ENCODE results near the gene TMEM156.

Gene TMEM156

GRCh38 chr4:38982361-38983095, 49.7 kb downstream of the TMEM156 start:
- no peak for DNase-seq (ENCODE audit: low read depth, low spot score)
- Histone ChIP-seq H3K27me3 (ENCODE audit: control insufficient read depth, insufficient read depth, low read length) (no peaks in the 10 kb centered on the region), H3K36me3 (ENCODE audit: control insufficient read depth, insufficient read depth, low read length) (no peaks in the 10 kb centered on the region), H3K27ac (ENCODE audit: low read length) (no peak overlapping the region), H3K4me3 (ENCODE audit: low read length) (no peak overlapping the region), H3K4me1 (ENCODE audit: control insufficient read depth, insufficient read depth, low read length) (no peaks in the 10 kb centered on the region), H3K9me3 (ENCODE audit: control insufficient read depth, insufficient read depth, low read length) (no peaks in the 10 kb centered on the region)
- no CpG with 5 or more reads among the region's 5 CpGs for WGBS (ENCODE audit: insufficient coverage, insufficient read length)

- Histone ChIP-seq H3K9me3 (ENCODE audit: control insufficient read depth, insufficient read depth, low read length) (no peaks in the 10 kb centered on the region), H3K27ac (ENCODE audit: low read length) (no peak overlapping the region), H3K36me3 (ENCODE audit: control insufficient read depth, insufficient read depth, low read length) (no peaks in the 10 kb centered on the region), H3K4me3 (ENCODE audit: low read length) (no peak overlapping the region), H3K27me3 (ENCODE audit: control insufficient read depth, insufficient read depth, low read length) (no peaks in the 10 kb centered on the region), H3K4me1 (ENCODE audit: control insufficient read depth, insufficient read depth, low read length) (no peaks in the 10 kb centered on the region)
- WGBS (ENCODE audit: insufficient coverage, insufficient read length): no CpG with 5 or more reads among the region's 7 CpGs
- no peak for DNase-seq (ENCODE audit: low read depth, low spot score)
Observed at GRCh38 chr4:38980903-38981676, 51.1 kb downstream of the TMEM156 start.

- H3K4me3 ChIP-seq (ENCODE audit: low read length): no peak overlapping the region
- no peaks in the 10 kb centered on the region for H3K27me3 ChIP-seq (ENCODE audit: control insufficient read depth, insufficient read depth, low read length)
- no peaks in the 10 kb centered on the region for H3K9me3 ChIP-seq (ENCODE audit: control insufficient read depth, insufficient read depth, low read length)
- WGBS (ENCODE audit: insufficient coverage, insufficient read length): no CpG with 5 or more reads among the region's 3 CpGs
- no peak for DNase-seq (ENCODE audit: low read depth, low spot score)
- H3K27ac ChIP-seq (ENCODE audit: low read length): no peak overlapping the region
- no peaks in the 10 kb centered on the region for H3K36me3 ChIP-seq (ENCODE audit: control insufficient read depth, insufficient read depth, low read length)
- no peaks in the 10 kb centered on the region for H3K4me1 ChIP-seq (ENCODE audit: control insufficient read depth, insufficient read depth, low read length)
Observed at GRCh38 chr4:38979511-38980230, 52.5 kb downstream of the TMEM156 start.

- H3K4me3 ChIP-seq (ENCODE audit: low read length): no peak overlapping the region
- no peak overlapping the region for H3K27ac ChIP-seq (ENCODE audit: low read length)
- no CpG with 5 or more reads among the region's 4 CpGs for WGBS (ENCODE audit: insufficient coverage, insufficient read length)
- H3K9me3 ChIP-seq (ENCODE audit: control insufficient read depth, insufficient read depth, low read length): no peaks in the 10 kb centered on the region
- no peak for DNase-seq (ENCODE audit: low read depth, low spot score)
- H3K4me1 ChIP-seq (ENCODE audit: control insufficient read depth, insufficient read depth, low read length): no peaks in the 10 kb centered on the region
- H3K36me3 ChIP-seq (ENCODE audit: control insufficient read depth, insufficient read depth, low read length): no peaks in the 10 kb centered on the region
- H3K27me3 ChIP-seq (ENCODE audit: control insufficient read depth, insufficient read depth, low read length): no peaks in the 10 kb centered on the region
Observed at GRCh38 chr4:38979081-38979480, 53.1 kb downstream of the TMEM156 start.

GRCh38 chr4:38976308-38976707, 55.9 kb downstream of the TMEM156 start:
- H3K36me3 ChIP-seq (ENCODE audit: control insufficient read depth, insufficient read depth, low read length): no peaks in the 10 kb centered on the region
- no peak overlapping the region for H3K27ac ChIP-seq (ENCODE audit: low read length)
- DNase-seq (ENCODE audit: low read depth, low spot score): no peak
- no CpG with 5 or more reads among the region's 7 CpGs for WGBS (ENCODE audit: insufficient coverage, insufficient read length)
- no peaks in the 10 kb centered on the region for H3K9me3 ChIP-seq (ENCODE audit: control insufficient read depth, insufficient read depth, low read length)
- H3K4me3 ChIP-seq (ENCODE audit: low read length): no peak overlapping the region
- no peaks in the 10 kb centered on the region for H3K27me3 ChIP-seq (ENCODE audit: control insufficient read depth, insufficient read depth, low read length)
- H3K4me1 ChIP-seq (ENCODE audit: control insufficient read depth, insufficient read depth, low read length): no peaks in the 10 kb centered on the region

GRCh38 chr4:38968668-38969067, 63.5 kb downstream of the TMEM156 start:
- H3K4me1 ChIP-seq (ENCODE audit: control insufficient read depth, insufficient read depth, low read length): no peaks in the 10 kb centered on the region
- no peaks in the 10 kb centered on the region for H3K9me3 ChIP-seq (ENCODE audit: control insufficient read depth, insufficient read depth, low read length)
- H3K4me3 ChIP-seq (ENCODE audit: low read length): no peak overlapping the region
- DNase-seq (ENCODE audit: low read depth, low spot score): no peak
- H3K36me3 ChIP-seq (ENCODE audit: control insufficient read depth, insufficient read depth, low read length): no peaks in the 10 kb centered on the region
- WGBS (ENCODE audit: insufficient coverage, insufficient read length): no CpG with 5 or more reads among the region's 5 CpGs
- no peak overlapping the region for H3K27ac ChIP-seq (ENCODE audit: low read length)
- H3K27me3 ChIP-seq (ENCODE audit: control insufficient read depth, insufficient read depth, low read length): no peaks in the 10 kb centered on the region

- H3K4me3 ChIP-seq (ENCODE audit: low read length): no peak overlapping the region
- H3K4me1 ChIP-seq (ENCODE audit: control insufficient read depth, insufficient read depth, low read length): no peaks in the 10 kb centered on the region
- H3K36me3 ChIP-seq (ENCODE audit: control insufficient read depth, insufficient read depth, low read length): no peaks in the 10 kb centered on the region
- WGBS (ENCODE audit: insufficient coverage, insufficient read length): no CpG with 5 or more reads among the region's 7 CpGs
- DNase-seq (ENCODE audit: low read depth, low spot score): no peak
- H3K27ac ChIP-seq (ENCODE audit: low read length): no peak overlapping the region
- no peaks in the 10 kb centered on the region for H3K9me3 ChIP-seq (ENCODE audit: control insufficient read depth, insufficient read depth, low read length)
- H3K27me3 ChIP-seq (ENCODE audit: control insufficient read depth, insufficient read depth, low read length): no peaks in the 10 kb centered on the region
Observed at GRCh38 chr4:38967260-38968095, 64.7 kb downstream of the TMEM156 start.

- no peak for DNase-seq (ENCODE audit: low read depth, low spot score)
- H3K27me3 ChIP-seq (ENCODE audit: control insufficient read depth, insufficient read depth, low read length): no peaks in the 10 kb centered on the region
- no peaks in the 10 kb centered on the region for H3K4me1 ChIP-seq (ENCODE audit: control insufficient read depth, insufficient read depth, low read length)
- no peaks in the 10 kb centered on the region for H3K36me3 ChIP-seq (ENCODE audit: control insufficient read depth, insufficient read depth, low read length)
- H3K27ac ChIP-seq (ENCODE audit: low read length): no peak overlapping the region
- H3K4me3 ChIP-seq (ENCODE audit: low read length): no peak overlapping the region
- no CpG with 5 or more reads among the region's 3 CpGs for WGBS (ENCODE audit: insufficient coverage, insufficient read length)
- no peaks in the 10 kb centered on the region for H3K9me3 ChIP-seq (ENCODE audit: control insufficient read depth, insufficient read depth, low read length)
Observed at GRCh38 chr4:38965866-38966265, 66.3 kb downstream of the TMEM156 start.

- no peak overlapping the region for H3K4me3 ChIP-seq (ENCODE audit: low read length)
- no peak overlapping the region for H3K27ac ChIP-seq (ENCODE audit: low read length)
- DNase-seq (ENCODE audit: low read depth, low spot score): no peak
- no CpG with 5 or more reads among the region's 11 CpGs for WGBS (ENCODE audit: insufficient coverage, insufficient read length)
- no peaks in the 10 kb centered on the region for H3K4me1 ChIP-seq (ENCODE audit: control insufficient read depth, insufficient read depth, low read length)
- no peaks in the 10 kb centered on the region for H3K36me3 ChIP-seq (ENCODE audit: control insufficient read depth, insufficient read depth, low read length)
- H3K9me3 ChIP-seq (ENCODE audit: control insufficient read depth, insufficient read depth, low read length): no peaks in the 10 kb centered on the region
- no peaks in the 10 kb centered on the region for H3K27me3 ChIP-seq (ENCODE audit: control insufficient read depth, insufficient read depth, low read length)
Observed at GRCh38 chr4:38964942-38965775, 67.0 kb downstream of the TMEM156 start.

All from iPS DF 6.9 (cell line).